ENCODE data around the gene CYP2U1.
"Not testable (repeated sequence)": the region's sequence is repeated elsewhere in the genome, so short reads cannot be mapped to it uniquely, and the experiment has no call there.

The CYP2U1 gene

DNA sequence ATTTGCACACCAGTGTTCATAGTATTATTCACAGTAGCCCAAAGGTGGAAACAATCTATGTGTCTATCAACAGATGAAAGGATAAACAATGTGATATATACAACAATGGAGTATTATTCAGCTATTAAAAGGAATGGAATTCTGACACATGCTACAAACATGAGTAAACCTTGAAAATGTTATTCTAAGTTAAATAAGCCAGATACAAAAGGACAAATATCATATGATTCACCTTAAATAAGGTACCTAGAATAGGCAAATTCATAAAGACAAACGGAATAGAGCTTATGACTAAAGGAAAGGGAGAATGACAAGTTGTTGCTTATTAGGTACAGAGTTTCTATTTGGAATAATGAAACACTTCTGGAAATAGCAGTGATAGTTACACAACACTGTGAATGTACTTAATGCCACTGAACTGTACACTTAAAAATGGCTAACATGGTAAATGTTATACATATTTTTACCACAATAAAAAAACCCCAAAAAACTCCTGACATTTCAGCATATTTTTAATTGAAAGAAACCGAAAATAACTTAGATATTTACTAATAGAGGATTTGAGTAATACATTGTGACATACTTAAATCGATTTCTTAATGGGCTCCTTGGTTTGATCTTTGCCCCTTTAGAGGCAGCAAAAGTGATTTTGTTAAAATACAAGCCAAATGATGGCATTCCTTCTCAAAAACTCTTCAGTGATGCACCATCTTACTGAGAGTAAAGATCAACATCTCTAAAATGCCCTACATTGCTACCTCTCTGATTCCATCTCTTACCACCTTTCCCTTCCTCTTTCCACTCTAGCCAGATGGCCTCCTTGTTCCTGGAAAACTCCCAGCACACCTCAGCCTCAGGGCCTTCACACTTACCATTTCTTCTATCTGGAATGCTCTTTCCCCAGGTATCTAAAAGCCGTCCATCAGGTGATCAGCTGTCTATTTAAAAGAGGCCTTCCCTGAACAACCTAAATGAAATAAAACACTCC is 8.6 kb upstream of the CYP2U1 start:
- DNase-seq = no peak

DNA sequence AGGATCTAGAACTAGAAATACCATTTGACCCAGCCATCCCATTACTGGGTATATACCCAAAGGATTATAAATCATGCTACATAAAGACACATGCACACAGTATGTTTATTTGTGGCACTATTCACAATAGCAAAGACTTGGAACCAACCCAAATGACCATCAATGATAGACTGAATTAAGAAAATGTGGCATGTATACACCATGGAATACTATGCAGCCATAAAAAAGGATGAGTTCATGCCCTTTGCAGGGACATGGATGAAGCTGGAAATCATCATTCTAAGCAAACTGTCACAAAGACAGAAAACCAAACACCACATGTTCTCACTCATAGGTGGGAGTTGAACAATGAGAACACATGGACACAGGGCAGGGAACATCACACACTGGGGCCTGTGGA is 5.6 kb upstream of the CYP2U1 start:
- not testable (repeated sequence) for DNase-seq

DNA sequence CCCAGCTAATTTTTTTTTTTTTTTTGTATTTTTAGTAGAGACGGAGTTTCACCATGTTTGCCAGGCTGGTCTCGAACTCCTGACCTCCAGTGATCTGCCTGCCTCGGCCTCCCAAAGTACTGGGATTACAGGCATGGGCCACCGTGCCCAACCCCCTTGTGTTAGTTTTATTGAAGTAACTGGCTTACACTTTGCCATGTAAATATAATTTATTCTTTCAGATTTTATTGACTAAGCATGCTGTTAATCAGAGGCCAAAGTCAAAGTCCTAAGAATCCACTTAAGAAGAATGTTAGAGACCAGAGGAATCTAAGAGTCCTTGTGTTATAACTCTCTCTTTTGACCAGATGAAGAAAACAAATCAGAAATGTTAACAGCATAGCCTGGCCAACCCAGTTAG is 4.5 kb upstream of the CYP2U1 start:
- not testable (repeated sequence) for DNase-seq

DNA sequence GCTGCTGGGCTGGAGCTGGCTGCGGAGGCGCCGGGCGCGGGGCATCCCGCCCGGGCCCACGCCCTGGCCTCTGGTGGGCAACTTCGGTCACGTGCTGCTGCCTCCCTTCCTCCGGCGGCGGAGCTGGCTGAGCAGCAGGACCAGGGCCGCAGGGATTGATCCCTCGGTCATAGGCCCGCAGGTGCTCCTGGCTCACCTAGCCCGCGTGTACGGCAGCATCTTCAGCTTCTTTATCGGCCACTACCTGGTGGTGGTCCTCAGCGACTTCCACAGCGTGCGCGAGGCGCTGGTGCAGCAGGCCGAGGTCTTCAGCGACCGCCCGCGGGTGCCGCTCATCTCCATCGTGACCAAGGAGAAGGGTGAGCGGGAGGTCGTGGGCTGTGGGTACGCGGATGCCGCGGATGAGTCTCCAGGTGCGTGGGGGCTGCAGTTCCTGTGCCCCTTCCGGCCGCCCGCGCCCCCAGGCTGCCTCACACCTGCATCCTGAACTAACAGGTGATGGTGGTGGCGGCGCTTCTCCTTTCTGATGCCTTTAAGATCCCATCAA is 499 bp downstream of the CYP2U1 start:
- DNase-seq = peak; percentile 57

DNA sequence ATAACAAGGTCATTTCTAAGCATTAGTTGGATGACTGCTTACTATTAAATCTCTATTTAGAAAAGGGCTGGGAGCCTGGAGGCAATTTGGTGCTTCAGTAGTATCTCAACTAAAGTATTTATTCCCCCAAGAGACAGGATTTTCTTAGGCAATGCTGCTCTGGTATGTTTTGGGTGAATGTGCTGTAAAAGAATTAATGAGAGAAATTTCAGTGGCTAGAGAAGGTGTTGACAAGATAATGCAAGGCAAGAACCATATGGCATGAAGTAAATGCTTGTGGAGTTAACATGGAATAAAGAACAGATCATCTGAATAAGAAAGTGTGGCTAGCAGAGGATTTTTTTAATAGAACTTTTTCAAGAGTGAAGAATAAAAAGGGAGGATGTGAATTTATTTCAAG is 3.9 kb downstream of the CYP2U1 start:
- DNase-seq = no peak

DNA sequence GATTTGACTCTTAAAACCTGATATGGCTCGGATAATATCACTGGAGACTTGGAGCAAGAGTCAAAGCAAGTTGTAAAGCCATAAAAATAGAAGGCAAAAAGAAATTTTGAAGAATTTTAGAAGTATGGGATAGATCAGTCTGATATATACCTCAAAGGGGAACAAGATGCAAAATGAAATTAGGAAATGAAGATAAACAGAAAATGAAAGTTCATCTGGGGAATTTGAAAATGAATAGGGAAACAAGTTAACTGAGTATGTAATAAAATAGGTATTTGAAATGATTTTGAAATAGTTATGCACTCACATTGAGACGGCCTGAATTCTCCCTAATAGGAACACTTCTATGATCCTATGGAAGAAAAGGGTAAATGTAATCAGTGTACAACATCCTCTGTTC is 5.7 kb downstream of the CYP2U1 start:
- DNase-seq = no peak

DNA sequence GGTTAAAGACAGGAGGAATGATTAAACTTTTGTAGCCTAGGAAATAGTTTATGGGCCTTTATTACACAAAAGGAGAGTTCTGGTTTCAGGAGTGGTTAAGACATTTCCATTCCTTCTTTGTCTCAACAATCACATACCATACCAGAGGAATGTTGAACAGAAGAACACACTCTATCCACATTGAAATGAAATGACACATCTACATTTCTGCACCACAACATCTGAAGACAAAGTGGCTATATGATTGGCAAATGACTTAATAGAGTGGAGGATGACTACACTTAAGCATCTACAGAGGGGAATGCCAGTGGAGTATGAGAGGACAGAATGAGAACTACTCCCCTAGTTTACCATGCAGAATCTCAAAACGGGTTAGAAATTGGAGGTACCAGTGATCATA is 8.0 kb downstream of the CYP2U1 start:
- DNase-seq = no peak

DNA sequence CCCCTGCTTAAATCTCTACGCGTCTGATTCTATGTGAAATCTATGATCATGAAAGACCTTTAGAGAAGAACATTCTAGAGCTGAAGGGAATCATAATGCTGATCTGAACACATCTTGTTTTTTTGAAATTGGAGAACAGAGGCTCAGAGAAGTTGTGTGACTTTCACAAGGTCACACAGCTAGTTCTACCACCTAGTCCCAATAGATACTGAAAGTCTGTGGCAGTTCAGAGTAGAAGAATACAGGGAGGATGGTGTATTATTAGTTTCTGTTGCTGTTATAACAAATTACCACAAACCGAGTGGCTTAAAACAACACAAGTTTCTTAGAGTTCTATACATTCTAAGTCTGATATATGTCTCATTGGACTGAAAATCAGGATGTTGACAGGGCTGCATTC is 14.5 kb downstream of the CYP2U1 start:
- no peak for DNase-seq

DNA sequence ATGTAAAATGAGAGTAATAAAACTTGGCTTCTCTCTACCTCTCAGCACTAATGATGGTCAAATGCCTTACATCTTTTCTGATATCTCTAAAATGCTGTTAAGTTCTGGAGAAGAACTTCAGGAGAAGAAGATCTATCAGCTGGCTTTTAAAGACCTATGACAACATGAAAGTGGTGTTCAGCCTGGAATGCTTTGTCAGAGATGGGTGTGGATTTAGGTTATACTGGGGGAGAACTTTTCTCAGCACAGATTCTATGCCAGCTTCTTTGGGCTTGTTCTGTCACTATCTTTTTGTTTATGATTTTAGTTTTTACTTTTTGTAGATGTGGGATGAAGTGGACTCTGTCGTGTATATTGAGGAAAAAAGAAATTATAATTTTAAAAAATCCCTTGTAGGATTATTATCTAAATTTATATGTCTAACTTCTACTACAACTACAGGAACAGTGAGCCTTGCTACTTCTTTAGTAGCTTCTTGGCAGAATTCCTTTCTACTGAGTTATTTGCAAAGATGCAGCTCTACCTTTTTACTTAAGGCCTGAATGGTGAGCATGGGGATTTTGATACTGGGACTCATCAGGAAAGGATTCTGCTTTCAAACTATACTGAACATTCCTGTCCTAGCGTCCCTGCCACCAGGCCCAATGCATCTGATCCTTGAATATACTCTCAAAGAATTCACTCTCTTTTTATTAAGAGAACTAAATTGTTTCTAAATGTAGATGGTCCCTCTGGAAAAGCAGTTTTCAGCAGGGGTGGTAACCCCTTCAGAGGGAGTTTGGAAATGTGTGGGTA is 19.6 kb downstream of the CYP2U1 start:
- no peak for DNase-seq

DNA sequence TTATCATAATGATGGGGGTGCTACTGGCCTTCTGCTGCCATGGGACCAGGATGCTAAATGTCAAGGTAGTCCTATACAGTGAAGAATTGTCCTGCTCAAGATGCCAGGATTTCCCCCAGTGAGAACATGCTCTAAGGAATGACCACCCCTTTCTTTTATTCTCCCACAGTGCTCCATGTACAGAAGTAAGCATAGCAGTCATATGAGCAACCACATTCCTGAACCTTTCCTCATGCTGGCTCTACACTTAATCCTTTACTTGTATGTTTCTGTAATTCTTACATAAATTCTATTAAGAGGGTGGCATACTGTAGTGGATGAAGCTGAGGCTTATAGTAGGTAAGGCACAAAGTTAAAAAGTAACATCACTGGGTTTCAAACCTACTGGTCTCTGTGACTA is 20.2 kb downstream of the CYP2U1 start:
- no peak for DNase-seq

DNA sequence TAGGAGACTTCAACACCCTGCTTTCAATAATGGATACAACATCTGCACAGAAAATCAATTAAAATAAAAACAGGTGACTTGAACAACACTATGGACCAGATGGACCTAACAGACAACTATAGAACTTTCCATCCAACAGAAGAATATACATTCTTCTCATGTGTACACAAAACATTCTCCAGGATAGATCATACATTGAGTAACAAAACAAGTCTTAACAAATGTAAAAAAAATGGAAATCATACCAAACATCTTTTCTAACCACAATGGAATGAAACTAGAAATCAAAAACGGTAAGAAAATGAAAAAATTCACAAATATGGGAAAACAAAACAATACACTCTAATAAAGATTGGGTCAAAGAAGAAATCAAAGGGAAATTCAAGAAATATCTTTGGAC is 24.7 kb downstream of the CYP2U1 start:
- no peak for DNase-seq

DNA sequence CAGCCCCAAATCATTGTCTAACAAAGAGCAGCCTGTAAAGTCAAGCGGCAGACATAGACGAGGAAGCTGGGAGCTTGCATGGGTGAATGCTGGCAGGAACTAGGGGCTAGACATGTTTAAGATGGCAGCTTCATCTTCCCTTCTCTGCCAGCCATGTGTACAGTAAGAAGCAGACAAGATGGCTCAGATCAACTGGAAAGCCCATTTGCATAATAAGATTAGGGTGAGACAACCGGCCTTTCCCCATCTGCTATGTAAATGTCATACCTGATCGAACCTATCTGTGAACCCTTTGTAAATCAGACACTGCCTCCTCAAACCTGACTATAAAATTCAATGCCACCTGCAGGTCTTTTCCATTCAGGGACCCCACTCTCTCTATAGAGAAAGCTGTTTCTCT is 35.6 kb downstream of the CYP2U1 start:
- no peak for DNase-seq

DNA sequence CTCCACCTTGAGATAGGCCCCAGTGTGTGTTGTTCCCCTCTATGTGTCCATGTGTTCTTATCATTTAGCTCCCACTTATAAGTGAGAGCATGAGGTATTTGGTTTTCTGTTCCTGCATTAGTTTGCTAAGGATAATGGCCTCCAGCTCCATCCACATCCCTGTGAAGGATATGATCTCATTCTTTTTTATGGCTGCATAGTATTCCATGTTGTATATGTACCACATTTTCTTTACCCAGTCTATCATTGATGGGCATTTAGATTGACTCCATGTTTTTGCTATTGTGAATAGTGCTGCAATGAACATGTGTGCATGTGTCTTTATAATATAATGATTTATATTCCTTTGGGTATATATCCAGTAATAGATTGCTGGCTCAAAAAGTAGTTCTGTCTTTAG is 36.2 kb downstream of the CYP2U1 start:
- DNase-seq = not testable (repeated sequence)

DNA sequence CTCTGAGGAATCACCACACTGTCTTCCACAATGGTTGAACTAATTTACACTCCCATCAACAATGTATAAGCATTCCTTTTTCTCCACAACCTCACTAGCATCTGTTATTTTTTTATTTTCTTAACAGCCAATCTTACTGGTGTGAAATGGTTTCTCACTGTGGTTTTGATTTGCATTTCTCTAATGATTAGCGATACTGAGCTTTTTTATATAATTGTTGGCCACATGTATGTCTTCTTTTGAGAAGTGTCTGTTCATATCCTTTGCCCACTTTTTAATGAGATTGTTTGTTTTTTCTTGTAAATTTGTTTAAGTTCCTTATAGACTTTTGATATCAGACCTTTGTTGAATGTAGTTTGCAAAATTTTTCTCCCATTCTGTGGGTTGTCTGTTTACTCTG is 36.6 kb downstream of the CYP2U1 start:
- DNase-seq = not testable (repeated sequence)

DNA sequence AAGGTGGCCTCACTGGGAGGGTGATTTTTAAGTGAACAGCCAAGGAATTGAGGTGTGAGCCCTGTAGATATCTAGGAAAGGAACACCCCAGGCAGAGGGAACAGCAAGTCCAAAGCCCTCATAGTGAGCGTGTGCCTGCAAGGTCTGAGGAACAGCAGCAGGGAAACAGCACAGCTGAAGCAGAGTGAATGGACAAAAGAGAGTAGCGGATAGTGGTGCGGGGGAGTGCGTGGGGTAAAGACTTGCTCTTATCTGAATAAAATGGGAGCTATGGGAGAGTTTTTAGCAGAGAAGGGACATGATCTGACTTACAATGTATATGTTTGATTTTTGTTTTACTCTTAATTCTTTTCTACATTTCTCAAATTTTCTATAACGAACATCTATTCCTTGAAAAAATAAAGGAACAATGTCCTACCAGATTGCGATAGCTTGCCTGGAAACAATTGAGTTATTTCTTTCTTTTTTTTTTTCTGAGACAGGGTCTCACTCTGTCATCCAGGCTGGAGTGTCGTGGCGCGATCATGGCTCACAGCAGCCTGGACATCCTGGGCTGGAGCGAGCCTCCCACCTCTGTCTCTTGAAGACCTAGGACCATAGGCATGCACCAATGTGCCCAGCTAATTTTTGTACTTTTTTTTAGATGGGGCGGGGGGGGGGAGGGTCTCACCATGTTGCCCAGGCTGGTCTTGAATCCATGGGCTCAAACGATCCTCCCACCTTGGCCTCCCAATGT is 38.9 kb downstream of the CYP2U1 start:
- DNase-seq = no peak

DNA sequence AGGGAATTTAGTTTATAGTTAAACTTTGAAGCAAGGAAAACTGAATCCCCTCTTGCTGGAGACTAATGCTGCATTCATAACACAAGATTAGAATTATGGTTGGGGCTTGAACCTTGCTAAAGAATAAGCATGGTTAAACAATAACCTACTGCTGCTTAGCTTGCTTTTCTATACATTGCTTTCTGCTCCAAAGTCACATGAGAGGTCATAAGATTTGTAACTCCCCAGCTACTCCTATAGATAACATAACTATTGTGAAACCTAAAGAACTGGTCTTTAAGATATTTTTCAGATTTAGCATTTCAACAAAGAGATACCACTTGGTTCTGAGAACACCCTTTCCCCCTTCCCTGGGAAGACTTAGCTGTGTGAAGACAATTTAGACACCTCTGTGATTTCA is 41.3 kb downstream of the CYP2U1 start:
- DNase-seq = no peak

DNA sequence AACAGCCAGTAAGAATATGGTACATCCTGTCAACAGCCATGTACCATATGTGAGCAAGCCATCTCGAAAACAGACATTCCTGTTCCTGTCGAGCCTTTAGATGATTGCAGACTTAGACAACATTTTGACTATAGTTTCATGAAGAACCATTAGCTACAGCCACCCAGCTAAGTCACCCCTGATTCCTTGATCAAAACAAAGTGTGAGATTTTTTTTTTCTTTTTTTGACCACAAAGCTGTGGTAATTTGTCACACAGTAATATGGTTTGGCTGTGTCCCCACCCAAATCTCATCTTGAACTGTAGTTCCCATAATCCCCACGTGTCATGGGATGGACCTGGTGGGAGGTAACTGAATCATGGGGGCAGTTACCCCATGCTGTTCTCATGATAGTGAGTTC is 43.2 kb downstream of the CYP2U1 start:
- DNase-seq = no peak

DNA sequence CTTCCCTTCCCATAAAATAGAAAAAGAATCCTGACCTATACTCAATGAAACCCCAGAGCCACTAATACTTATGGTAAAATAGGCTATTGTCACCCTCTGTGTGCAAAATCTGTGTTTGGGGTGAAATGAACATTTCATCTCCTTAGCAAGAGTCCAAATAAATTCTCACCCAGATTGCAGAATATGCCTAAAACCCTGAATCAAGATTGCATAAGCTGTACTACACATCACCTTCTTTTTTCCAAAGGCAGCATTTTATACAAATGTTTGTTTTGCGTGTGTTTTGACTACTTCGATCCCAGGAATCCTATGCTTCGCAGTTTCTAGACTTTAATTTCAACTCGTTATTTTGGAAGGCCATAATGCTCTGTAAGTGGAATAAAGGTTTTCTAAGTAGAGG is 46.1 kb downstream of the CYP2U1 start:
- no peak for DNase-seq

DNA sequence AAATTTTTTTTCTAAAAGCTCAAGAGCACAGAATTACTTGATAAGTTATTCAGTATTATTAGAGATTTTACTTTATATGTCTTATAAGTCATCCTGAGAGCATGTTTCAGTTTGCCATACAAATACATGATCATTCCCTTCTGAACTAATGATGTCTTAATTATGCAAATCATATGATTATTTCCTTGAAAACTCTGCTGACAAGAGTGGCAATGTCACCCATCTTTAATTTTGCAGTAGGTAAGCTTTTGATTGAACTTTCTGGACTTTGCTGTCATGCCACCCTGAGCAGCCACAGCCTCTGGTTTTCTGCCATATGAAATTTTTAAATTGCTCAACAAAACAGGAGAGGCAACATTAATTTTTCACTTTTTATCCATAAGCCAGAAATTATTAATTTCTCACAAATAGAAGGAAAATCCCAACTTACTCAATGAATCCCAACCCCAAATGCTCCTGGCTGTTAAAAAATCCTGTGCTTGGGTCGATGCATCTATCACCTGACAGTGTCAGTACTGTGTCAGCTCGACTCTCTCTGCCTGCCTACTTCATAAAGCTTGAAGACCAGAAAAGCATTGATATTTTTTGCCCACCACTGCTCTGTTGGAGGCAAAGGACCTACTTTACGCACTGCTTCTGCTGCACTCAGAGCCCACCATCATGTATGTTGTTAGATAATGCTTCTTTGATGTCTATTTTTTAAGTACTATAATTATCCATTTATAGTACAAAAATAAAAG is 46.8 kb downstream of the CYP2U1 start:
- DNase-seq = peak; percentile 56

DNA sequence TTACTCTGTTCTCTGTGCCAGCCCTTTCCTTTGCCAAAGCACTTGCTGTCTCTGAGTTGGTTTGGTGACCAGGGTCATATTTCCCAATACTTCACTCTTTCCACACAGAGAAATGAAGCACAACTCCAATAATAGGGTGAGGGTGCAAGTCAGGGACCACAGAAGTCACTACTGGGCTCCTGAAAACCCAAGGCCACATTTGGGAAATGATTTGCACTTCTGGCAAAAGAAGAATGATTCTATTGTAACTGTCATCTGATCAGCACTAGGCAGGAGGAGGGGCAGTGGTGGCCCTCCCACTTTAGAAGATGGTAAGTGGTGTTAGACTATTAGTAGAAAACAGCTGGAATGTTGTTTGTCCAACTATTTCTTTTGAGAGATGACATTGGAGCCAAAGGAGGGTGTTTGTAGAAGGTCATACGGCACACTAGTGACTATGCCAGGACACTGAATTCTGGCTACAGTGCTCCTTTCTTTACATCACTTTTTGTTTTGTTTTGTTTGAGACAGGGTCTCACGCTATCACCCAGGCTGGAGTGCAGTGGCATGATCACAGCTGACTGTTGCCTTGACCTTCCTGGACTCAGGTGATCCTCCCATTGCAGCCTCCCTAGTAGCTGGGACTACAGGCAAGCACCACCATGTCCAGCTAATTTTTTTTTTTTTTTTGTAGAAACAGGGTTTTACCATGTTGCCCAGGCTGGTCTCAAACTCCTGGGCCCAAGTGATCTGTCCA is 47.5 kb downstream of the CYP2U1 start:
- peak; percentile 75 for DNase-seq

Data from midbrain (tissue), 1 donor.